OCI-LY7 (cell line): ENCODE results near the gene MGRN1.

Experiments used
- EZH2phosphoT487 ChIP-seq: fragments of 200-600 bp; sonication (generic); IDR thresholded peaks from 2 replicates; pipeline ENCODE4 v1.6.1; 2018; ENCODE audit warnings: low read depth, borderline replicate concordance, mild to moderate bottlenecking, mixed run types, antibody characterized with exemption, low read length, moderate library complexity, mixed read lengths
- TF ChIP-seq, protein P1 (sequence below): fragments of 200-600 bp; sonication (generic); conservative IDR thresholded peaks from 2 replicates; pipeline ENCODE4 v1.5.1; 2014; ENCODE audit warnings: mild to moderate bottlenecking, antibody characterized with exemption, low read length, moderate library complexity, mixed read lengths

DNA sequence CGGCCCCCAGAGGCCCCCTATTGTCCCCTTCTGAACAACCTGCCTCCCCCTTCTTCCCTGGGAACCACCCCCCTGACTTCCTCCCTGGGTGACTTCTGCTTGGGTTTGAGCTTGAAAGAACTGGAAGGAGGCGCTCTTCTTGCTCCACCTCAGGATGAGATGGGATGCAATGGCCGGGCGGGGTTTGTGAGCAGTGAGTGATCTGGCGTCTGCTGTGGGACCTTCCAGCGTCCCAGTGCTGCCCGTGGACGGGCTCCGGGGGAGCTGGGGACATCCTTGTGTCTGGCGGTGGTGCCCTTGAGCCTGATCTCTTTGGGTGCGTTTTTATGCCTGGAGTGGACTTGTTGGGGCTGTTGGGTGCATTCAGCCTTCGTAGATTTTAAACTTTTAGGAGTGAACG lies 11.6 kb downstream of the MGRN1 start:
- TF ChIP-seq, protein P1, sequence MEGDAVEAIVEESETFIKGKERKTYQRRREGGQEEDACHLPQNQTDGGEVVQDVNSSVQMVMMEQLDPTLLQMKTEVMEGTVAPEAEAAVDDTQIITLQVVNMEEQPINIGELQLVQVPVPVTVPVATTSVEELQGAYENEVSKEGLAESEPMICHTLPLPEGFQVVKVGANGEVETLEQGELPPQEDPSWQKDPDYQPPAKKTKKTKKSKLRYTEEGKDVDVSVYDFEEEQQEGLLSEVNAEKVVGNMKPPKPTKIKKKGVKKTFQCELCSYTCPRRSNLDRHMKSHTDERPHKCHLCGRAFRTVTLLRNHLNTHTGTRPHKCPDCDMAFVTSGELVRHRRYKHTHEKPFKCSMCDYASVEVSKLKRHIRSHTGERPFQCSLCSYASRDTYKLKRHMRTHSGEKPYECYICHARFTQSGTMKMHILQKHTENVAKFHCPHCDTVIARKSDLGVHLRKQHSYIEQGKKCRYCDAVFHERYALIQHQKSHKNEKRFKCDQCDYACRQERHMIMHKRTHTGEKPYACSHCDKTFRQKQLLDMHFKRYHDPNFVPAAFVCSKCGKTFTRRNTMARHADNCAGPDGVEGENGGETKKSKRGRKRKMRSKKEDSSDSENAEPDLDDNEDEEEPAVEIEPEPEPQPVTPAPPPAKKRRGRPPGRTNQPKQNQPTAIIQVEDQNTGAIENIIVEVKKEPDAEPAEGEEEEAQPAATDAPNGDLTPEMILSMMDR: no peak
- no peak for TF ChIP-seq EZH2phosphoT487
